WERI-Rb-1 (cell line): ENCODE results near the gene PDE6H.

ENCODE experiments used
- DNase-seq: peaks from one replicate; pipeline ENCODE4 v3.0.0-alpha.2; 2020
- H3K27ac ChIP-seq: fragments of 250-450 bp; sonication (Bioruptor Pico); 2 replicates; pipeline ENCODE4 v1.5.1; 2020; ENCODE audit warnings: mild to moderate bottlenecking, moderate library complexity
- H3K27me3 ChIP-seq: fragments of 250-450 bp; sonication (Bioruptor Pico); 2 replicates; pipeline ENCODE4 v1.5.1; 2021; ENCODE audit warnings: mild to moderate bottlenecking, low read depth, moderate library complexity; ENCODE audit not compliant: insufficient read depth, severe bottlenecking
- H3K36me3 ChIP-seq: fragments of 250-450 bp; sonication (Bioruptor Pico); 2 replicates; pipeline ENCODE4 v1.5.1; 2020; ENCODE audit warnings: mild to moderate bottlenecking, moderate library complexity
- H3K4me3 ChIP-seq: 2 replicates; pipeline ENCODE4 v1.5.1; 2011; ENCODE audit warnings: low read depth, mild to moderate bottlenecking, control low read depth, low read length
- H3K9me3 ChIP-seq: fragments of 250-450 bp; sonication (Bioruptor Pico); 2 replicates; pipeline ENCODE4 v1.5.1; 2021; ENCODE audit warnings: mild to moderate bottlenecking, moderate library complexity; ENCODE audit not compliant: severe bottlenecking
- TF ChIP-seq, protein P1 (sequence below): IDR thresholded peaks from 2 replicates; pipeline ENCODE4 v1.5.1; 2011; ENCODE audit warnings: low read depth, mild to moderate bottlenecking, control low read depth, inconsistent platforms, low read length

The PDE6H gene

DNA sequence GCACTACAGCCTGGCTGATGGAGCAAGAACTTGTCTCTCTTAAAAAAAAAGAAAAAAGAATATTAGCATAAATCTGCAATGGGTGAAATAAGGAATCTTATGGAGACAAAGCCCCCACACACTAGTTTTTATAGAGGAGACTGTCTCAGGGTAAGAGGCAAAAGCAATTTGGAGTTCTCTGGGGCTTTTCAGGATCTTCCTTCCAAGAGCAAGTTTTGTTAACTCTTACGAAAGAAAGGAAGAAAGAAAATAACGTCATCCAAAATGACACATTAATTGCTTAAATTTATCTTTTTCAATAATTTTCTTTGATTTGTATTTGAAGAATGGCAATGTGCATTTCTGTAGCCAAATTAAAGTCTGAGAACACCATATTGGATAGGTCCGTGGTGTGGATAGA is 3.8 kb downstream of the PDE6H start:
- no peak overlapping the region for H3K4me3 ChIP-seq
- no peak overlapping the region for H3K27ac ChIP-seq
- peaks cover 10% of the 10 kb centered on the region for H3K36me3 ChIP-seq
- H3K9me3 ChIP-seq: no peaks in the 10 kb centered on the region
- H3K27me3 ChIP-seq: no peaks in the 10 kb centered on the region
- TF ChIP-seq, protein P1, sequence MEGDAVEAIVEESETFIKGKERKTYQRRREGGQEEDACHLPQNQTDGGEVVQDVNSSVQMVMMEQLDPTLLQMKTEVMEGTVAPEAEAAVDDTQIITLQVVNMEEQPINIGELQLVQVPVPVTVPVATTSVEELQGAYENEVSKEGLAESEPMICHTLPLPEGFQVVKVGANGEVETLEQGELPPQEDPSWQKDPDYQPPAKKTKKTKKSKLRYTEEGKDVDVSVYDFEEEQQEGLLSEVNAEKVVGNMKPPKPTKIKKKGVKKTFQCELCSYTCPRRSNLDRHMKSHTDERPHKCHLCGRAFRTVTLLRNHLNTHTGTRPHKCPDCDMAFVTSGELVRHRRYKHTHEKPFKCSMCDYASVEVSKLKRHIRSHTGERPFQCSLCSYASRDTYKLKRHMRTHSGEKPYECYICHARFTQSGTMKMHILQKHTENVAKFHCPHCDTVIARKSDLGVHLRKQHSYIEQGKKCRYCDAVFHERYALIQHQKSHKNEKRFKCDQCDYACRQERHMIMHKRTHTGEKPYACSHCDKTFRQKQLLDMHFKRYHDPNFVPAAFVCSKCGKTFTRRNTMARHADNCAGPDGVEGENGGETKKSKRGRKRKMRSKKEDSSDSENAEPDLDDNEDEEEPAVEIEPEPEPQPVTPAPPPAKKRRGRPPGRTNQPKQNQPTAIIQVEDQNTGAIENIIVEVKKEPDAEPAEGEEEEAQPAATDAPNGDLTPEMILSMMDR: no peak
- no peak for DNase-seq

DNA sequence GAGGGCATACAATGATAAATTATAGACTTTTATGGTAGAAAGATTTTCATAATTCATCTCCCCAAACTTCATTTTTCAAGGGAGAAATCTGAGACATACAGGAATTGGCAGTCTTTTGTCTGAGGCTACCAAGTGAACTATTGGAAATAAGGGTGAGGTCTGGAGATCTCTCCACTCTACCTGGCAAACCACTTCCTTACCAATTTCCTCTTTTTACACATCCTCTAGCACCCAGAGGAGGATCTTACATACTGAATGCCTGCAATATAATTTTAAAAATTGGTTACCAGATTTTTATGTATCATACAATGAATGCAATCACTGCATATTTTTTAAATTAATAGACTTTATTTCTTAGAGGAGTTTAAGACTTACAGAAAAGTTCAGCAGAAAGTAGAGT is 6.6 kb downstream of the PDE6H start:
- Histone ChIP-seq H3K4me3 (no peak overlapping the region), H3K9me3 (no peaks in the 10 kb centered on the region), H3K27ac (no peak overlapping the region), H3K27me3 (no peaks in the 10 kb centered on the region), H3K36me3 (peaks cover 11% of the 10 kb centered on the region)
- TF ChIP-seq, protein P1: no peak
- DNase-seq: no peak

DNA sequence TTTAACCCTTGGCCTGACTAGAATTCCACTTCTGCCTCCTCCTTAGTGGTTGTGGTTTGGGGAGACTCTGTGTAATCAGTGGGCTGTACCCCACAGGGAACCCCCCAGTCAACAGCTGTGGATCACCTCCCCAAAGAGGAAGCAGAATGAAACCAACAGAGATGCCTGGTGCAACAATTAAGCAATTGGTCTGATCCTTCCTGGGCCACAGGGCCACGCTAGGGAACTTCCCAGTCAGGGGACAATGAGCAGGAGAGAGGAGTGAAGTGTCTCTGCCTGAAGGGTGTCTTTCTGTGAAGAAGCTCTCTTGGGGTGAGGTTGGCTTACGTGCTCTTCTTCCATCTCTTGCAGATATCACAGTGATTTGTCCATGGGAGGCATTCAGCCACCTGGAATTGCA is 8.2 kb downstream of the PDE6H start:
- no peak for DNase-seq

DNA sequence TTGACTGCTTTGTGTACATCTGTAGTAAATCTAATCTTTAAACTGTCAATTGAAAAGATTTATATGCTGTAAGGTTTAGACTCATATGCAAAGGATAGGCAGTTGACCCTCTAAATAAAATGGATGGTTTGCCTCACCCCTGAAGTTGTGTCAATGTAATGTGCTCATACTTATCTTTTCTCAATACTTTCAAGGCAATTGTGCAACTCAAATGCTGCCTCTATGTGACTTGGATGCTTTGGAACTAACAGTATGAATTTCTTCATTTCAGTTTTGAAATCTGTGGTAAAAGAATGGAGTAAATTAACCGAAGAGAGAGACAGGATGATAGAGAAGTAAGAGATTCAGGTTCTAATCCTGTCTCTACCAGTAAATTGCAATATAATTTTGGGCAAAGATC is 9.7 kb downstream of the PDE6H start:
- no peak for DNase-seq
- Histone ChIP-seq H3K27me3 (no peaks in the 10 kb centered on the region), H3K4me3 (no peak overlapping the region), H3K36me3 (peaks cover 11% of the 10 kb centered on the region), H3K9me3 (no peaks in the 10 kb centered on the region), H3K27ac (no peak overlapping the region)
- TF ChIP-seq, protein P1: no peak

More for the DNA sequence above, 8.2 kb downstream of the PDE6H start:
- Histone ChIP-seq H3K27me3 (no peaks in the 10 kb centered on the region), H3K9me3 (no peaks in the 10 kb centered on the region), H3K36me3 (peaks cover 11% of the 10 kb centered on the region), H3K27ac (no peak overlapping the region), H3K4me3 (no peak overlapping the region)
- TF ChIP-seq, protein P1: no peak

DNA sequence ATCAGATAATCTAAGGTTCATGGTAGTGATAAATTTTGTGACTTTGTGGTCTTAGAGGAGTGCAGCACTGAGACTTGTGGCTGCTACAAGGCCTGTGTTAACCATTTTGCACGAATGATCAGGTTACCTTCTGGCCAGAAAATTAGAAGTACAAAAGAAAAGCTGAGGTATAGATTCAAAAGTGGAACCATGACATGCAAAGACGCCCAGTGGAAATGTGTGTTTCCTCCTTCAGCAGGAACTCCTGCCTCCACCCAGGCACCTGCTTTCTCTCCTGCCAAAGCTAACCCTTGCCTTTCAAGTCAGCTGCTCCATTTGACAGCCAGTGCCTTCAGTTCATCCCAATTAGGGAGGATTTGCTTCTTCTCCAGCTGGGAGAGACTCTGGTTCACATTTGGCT is 10.1 kb downstream of the PDE6H start:
- H3K4me3 ChIP-seq: no peak overlapping the region
- H3K27me3 ChIP-seq: no peaks in the 10 kb centered on the region
- TF ChIP-seq, protein P1: no peak
- peaks cover 11% of the 10 kb centered on the region for H3K36me3 ChIP-seq
- no peak overlapping the region for H3K27ac ChIP-seq
- DNase-seq: no peak
- no peaks in the 10 kb centered on the region for H3K9me3 ChIP-seq

DNA sequence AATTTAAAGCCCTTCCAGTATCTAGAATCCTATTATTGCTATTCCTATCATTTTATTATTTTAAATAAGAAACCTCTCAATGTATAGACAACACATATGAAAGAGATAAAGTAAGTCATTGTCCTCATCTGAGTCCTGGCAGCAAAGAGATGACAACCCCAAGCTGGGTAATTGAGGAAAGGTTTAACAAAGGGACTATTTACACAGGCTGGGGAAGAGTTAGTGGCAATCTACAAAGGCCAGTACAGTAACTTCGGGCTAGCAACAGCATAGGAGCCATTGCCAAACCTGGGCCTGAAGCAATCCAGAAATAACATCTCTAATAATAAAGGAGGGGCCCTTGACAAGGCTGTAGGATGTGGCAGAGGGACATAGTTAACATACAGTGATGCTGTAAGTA is 11.2 kb downstream of the PDE6H start:
- Histone ChIP-seq H3K27me3 (no peaks in the 10 kb centered on the region), H3K36me3 (peaks cover 8% of the 10 kb centered on the region), H3K4me3 (no peak overlapping the region), H3K9me3 (no peaks in the 10 kb centered on the region), H3K27ac (no peak overlapping the region)
- DNase-seq: no peak
- TF ChIP-seq, protein P1: no peak
